GM13977 (cell line): ENCODE measurements around the gene TRPV4.
A peak's percentile ranks its signal among the peaks of the same experiment; 100 is the strongest.

Experiments used
- DNase-seq: peaks from one replicate; pipeline ENCODE4 v3.0.0; 2012; ENCODE audit warnings: low spot score
- in situ Hi-C: fragments of 300-500 bp; cut with MboI; formaldehyde crosslinking; loops from one replicate; pipeline ENCODE4 v1.12.0; 2022; ENCODE audit warnings: low sequenced_read_pairs, low pct_unique_long_range_greater_than_20kb, mixed read lengths, inconsistent platforms; ENCODE audit not compliant: unreplicated experiment
- TF ChIP-seq, protein P1 (sequence below): IDR thresholded peaks from 2 replicates; pipeline ENCODE4 v1.5.1; 2012; ENCODE audit warnings: mild to moderate bottlenecking, control low read depth; ENCODE audit not compliant: insufficient read depth; ENCODE audit errors: extremely low read depth, missing control alignments

TRPV4 gene

DNA sequence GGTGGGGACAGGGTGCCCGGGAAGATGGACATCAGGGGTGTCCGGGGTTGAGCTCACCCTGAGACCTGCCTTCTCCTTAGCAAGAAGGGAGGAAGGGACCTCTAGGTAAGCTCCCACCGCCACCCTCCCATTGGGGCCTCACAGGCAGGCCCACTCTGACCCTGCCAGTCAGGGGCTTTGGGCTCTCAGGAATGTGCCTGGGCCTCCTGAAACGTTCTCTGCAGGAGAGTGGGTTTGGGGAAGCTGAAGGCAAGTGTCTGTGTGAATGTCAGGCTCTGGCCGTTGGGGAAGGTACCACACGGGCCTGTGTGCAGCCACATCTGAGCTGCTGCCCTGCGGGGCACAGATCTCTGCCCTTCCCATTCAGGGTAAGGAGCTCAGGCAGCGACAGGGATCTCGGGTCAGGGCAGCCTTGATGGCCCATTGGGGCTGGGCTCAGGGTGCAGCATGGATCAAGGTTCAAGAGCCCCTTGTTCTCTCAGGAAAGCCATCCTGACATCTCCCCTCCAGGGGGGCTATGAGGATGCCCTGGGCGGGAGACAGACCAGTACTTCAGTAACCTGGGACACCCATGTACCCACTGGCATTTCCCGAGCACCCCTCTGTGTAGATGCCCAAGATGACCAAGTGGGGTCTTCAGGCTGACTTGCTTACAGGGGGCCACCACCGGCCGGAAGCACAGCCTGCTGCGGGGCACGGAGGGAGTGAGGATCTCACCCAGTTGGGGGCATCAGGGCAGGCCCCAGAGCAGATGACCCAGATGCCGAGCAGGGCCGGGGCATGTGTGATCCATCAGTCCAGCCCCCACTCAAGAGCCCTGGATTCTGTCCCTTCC, 89.9 kb downstream of the TRPV4 start:
- in situ Hi-C loops: no loop called here
- DNase-seq: no peak
- TF ChIP-seq, protein P1, sequence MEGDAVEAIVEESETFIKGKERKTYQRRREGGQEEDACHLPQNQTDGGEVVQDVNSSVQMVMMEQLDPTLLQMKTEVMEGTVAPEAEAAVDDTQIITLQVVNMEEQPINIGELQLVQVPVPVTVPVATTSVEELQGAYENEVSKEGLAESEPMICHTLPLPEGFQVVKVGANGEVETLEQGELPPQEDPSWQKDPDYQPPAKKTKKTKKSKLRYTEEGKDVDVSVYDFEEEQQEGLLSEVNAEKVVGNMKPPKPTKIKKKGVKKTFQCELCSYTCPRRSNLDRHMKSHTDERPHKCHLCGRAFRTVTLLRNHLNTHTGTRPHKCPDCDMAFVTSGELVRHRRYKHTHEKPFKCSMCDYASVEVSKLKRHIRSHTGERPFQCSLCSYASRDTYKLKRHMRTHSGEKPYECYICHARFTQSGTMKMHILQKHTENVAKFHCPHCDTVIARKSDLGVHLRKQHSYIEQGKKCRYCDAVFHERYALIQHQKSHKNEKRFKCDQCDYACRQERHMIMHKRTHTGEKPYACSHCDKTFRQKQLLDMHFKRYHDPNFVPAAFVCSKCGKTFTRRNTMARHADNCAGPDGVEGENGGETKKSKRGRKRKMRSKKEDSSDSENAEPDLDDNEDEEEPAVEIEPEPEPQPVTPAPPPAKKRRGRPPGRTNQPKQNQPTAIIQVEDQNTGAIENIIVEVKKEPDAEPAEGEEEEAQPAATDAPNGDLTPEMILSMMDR: no peak

DNA sequence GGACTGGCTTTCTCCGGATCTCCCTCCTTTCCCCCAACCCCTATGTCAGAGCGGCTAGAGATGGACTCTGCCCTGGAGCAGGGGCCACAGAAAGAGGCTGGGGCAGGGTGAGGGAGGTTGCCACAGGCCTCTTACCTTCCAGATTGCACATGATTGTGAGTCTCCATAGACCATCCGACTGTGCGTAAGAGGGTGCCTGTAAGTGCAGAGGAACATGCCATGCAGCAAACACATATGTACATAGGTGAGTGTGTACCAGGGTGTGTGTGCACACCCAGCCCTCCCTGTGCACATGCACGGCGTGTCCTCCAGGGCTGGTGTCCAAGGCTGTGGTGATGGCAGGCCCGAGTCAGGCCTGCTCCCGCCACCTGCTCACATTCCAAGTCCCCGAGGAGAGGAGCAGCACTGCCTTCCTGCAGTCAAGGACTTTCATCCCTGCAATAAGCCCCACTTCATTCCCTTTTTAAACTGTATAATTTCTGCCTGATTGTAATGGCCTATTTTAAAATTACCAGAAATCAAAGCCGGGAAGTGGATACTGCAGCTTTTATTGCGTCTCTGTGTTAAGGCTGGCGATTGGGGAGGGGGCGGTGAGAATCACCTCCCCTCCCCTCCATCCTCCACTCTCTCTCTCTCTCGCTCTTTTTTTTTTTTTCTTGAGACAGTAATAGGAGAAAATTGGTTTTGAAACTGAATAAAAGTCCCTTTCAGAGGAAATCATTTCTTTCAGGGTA, 91.1 kb downstream of the TRPV4 start:
- in situ Hi-C loops: no loop called here
- no peak for DNase-seq
- TF ChIP-seq, protein P1: no peak

GRCh38 chr12:109741286-109741969, 91.8 kb downstream of the TRPV4 start:
- in situ Hi-C loops: no loop called here
- TF ChIP-seq, protein P1: no peak

DNA sequence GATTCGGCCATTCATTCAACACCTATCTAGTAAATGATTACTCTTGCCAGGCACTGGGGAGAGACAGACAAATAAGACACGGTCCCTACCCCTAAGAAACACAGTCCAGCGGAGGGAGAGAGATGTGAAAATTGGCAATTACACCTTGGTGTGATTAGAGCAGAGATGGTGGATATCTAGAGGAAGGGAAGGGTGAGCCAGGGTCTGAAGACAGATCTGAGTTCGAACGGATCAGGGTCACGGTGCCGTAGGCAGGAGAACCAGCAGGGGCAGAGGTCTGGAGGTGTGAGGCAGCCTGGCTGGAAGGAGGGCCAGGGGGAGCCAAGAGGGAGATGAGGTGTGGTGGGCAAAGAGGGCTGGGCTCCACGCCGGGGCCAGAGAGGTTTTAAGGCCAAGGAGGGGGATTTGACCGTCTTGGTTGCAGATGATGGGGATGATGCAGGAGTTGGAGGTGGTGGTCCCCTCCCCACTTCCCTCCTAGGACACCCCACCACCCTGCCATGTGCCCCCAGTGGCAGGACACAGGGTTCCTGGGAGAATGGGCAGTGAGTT, 92.4 kb downstream of the TRPV4 start:
- no peak for DNase-seq
- in situ Hi-C loops: no loop called here
- TF ChIP-seq, protein P1: no peak

More at GRCh38 chr12:109741286-109741969, 91.8 kb downstream of the TRPV4 start:
- no peak for DNase-seq

- DNase-seq: no peak
- in situ Hi-C loops: no loop called here
- TF ChIP-seq, protein P1: peak; percentile 29
These were observed 93.2 kb downstream of the TRPV4 start for GRCh38 chr12:109739747-109740693.
